Esophagus squamous epithelium (tissue), 5 donors: ENCODE results near the gene UGT2B17. TPM values are rescaled to one million over a fixed set of nuclear protein-coding genes. Genes with fewer than 3 reads are reported as not detected.

Experiments
- DNase-seq: peaks from one replicate; lab custom pipeline; 2025; lab: John Stamatoyannopoulos, UW
- H3K27ac ChIP-seq, 4 donors: fragments of 200-600 bp; sonication (generic); one replicate each; pipeline ENCODE4 v1.5.1; 2016 to 2019; ENCODE audit warnings: mild to moderate bottlenecking in 1 of 4
- H3K27me3 ChIP-seq, 4 donors: fragments of 200-600 bp; sonication (generic); 1 replicate in 3 of 4; 2 replicates in 1 of 4; pipeline versions ENCODE4 v1.5.1 to v1.6.0; 2017 to 2021; ENCODE audit warnings: antibody characterized with exemption in 1 of 4
- H3K36me3 ChIP-seq, 3 donors: fragments of 200-600 bp; sonication (generic); one replicate each; pipeline ENCODE4 v1.5.1; 2016 to 2019
- H3K4me1 ChIP-seq, 3 donors: fragments of 200-600 bp; sonication (generic); one replicate each; pipeline ENCODE4 v1.5.1; 2017 to 2019
- H3K4me3 ChIP-seq, 4 donors: fragments of 200-600 bp; sonication (generic); 1 replicate in 3 of 4; 2 replicates in 1 of 4; pipeline ENCODE4 v1.5.1; 2016 to 2019; ENCODE audit warnings: mild to moderate bottlenecking in 2 of 4, moderate library complexity in 1 of 4
- H3K9me3 ChIP-seq, 3 donors: fragments of 200-600 bp; sonication (generic); one replicate each; pipeline ENCODE4 v1.5.1; 2016 to 2019
- CTCF ChIP-seq, 6 experiments: fragments of 450-650 bp in 4 of 6; fragments of 200-600 bp in 2 of 6; sonication (generic) in 2 of 6; IDR thresholded peaks; one replicate each; pipeline ENCODE4 v1.5.1; 2016 to 2019; ENCODE audit warnings: antibody characterized with exemption in 6 of 6, mild to moderate bottlenecking in 4 of 6, moderate library complexity in 4 of 6
- POLR2A ChIP-seq, 4 donors: fragments of 450-650 bp; IDR thresholded peaks; one replicate each; pipeline ENCODE4 v1.6.1; 2017; ENCODE audit warnings: antibody characterized with exemption in 4 of 4, mild to moderate bottlenecking in 4 of 4, moderate library complexity in 3 of 4
- WGBS, 2 donors: methylation state at CpG; one replicate each; pipeline ENCODE4 v1.1.5; 2018; 5-methylcytosine and 5-hydroxymethylcytosine counted together
- intact Hi-C: fragments of 100-400 bp; cut with DNase I; formaldehyde crosslinking; loops from one replicate; pipeline ENCODE4 v1.15.0; 2022
- total RNA-seq, 4 donors: library from RNA; depleted of rRNA; stranded (reverse); fragments of >200 nt; gene quantifications; one replicate each; pipeline ENCODE4 v1.1.0, GENCODE V29; 2016
- donor health status: DM: yes; HTN: yes; CAD: no.

UGT2B17 gene
- total RNA-seq, 4 donors from 2014 or later: not detected

GRCh38 chr4:68489338-68489737 is 86.8 kb downstream of the UGT2B17 start:
- no peak overlapping the region for H3K4me3 ChIP-seq
- no peaks in the 10 kb centered on the region for H3K27me3 ChIP-seq
- no peak for TF ChIP-seq CTCF (IDR thresholded peaks at IDR 0.05)
- TF ChIP-seq POLR2A (IDR thresholded peaks at IDR 0.05): no peak
- intact Hi-C loops: no loop called here
- no peaks in the 10 kb centered on the region for H3K9me3 ChIP-seq
- no peaks in the 10 kb centered on the region for H3K4me1 ChIP-seq
- H3K27ac ChIP-seq: no peak overlapping the region
- 64 to 69% methylated on average over 2 to 4 of the region's 5 CpGs for WGBS, 2 donors
- DNase-seq: no peak
- no peaks in the 10 kb centered on the region for H3K36me3 ChIP-seq

Other genes starting within 250 kb of the UGT2B17 start
- 10 to 100 TPM; 36.1 to 79.9 (median 50.7) TPM for gene YTHDC1, start 226.2 kb downstream of the UGT2B17 start, total RNA-seq
- 100 to 1,000 TPM; 175 to 359 (median 271) TPM for gene TMPRSS11E, start 128.9 kb downstream of the UGT2B17 start, total RNA-seq
- gene UGT2B15, start 94.3 kb upstream of the UGT2B17 start, total RNA-seq: not detected
- not detected for gene UGT2B10, start 239.7 kb upstream of the UGT2B17 start, total RNA-seq